Stomach smooth muscle (tissue), 2 donors: Measurements from ENCODE around the gene SLC35F1.
A peak's percentile ranks its signal among the peaks of the same experiment; 100 is the strongest.

Source experiments
- H3K27ac ChIP-seq: one replicate; pipeline ENCODE4 v1.7.0; 2013; ENCODE audit warnings: mild to moderate bottlenecking, low read length, inconsistent platforms
- H3K27me3 ChIP-seq, 2 donors: one replicate each; pipeline ENCODE4 v1.7.0; 2013; ENCODE audit warnings: low read length in 2 of 2; ENCODE audit not compliant: insufficient read depth in 2 of 2, control insufficient read depth in 1 of 2
- H3K36me3 ChIP-seq, 2 donors: one replicate each; pipeline ENCODE4 v1.7.0; 2013; ENCODE audit warnings: low read length in 2 of 2; ENCODE audit not compliant: control insufficient read depth in 2 of 2, insufficient read depth in 2 of 2
- H3K4me1 ChIP-seq: one replicate; pipeline ENCODE4 v1.7.0; 2013; ENCODE audit warnings: low read length; ENCODE audit not compliant: control insufficient read depth, insufficient read depth
- H3K4me3 ChIP-seq, 2 donors: one replicate each; pipeline ENCODE4 v1.7.0; 2013; ENCODE audit warnings: low read length in 2 of 2
- H3K9ac ChIP-seq, 2 donors: one replicate each; pipeline ENCODE4 v1.7.0; 2013; ENCODE audit warnings: low read length in 2 of 2, mild to moderate bottlenecking in 1 of 2
- H3K9me3 ChIP-seq, 2 donors: one replicate each; pipeline ENCODE4 v1.7.0; 2013; ENCODE audit warnings: low read length in 2 of 2; ENCODE audit not compliant: control insufficient read depth in 2 of 2
- donor health status: healthy.
- donor health status: Pancreatic carcinoma.

SLC35F1 gene

DNA sequence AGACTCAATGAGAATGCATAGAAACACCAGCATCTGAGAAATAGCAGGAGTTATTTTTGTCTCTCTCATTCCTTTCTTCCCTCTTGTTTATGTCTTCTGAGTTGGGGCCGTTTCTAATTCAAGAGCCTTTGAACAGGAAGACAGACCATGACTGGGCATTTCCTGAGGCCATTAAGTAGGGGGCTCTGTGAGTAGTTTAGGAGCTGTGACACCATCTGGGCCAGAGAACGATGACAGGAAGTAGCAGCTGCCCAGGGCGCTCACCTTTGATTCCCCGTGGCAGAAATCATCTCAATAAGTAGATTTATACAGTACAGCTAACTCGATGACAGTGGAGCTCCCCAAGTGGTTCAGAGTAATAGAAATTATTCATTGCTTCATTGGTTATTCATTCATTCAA is 342.6 kb downstream of the SLC35F1 start:
- Histone ChIP-seq H3K9ac (no peak overlapping the region), H3K27ac (no peak overlapping the region)

DNA sequence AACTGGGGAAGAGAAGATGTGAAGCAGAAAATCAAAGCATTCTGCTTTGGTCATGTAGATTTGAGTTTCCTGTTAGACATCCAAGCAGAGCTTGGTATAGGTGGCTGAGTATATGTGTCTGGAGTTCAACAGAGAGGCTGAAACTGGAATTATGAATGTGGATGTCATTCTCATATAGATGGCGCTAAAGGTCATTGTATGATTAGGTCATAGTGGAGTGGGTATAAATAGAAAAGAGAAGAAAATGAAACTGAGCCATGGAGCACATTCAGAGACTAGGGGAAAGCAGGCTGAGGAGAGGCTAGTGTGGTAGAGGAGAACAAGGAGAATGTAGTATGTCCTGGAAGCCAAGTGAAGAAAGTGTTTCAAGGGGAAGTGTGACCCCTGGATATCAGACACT is 345.4 kb downstream of the SLC35F1 start:
- peaks cover 0 to 4% of the 10 kb centered on the region in 2 donors for H3K9me3 ChIP-seq
- no peak overlapping the region for H3K4me3 ChIP-seq
- no peaks in the 10 kb centered on the region for H3K4me1 ChIP-seq
- no peaks in the 10 kb centered on the region for H3K27me3 ChIP-seq
- H3K27ac ChIP-seq, result no peak overlapping the region
- H3K36me3 ChIP-seq, result no peaks in the 10 kb centered on the region
- no peak overlapping the region for H3K9ac ChIP-seq

More for the DNA sequence above, 342.6 kb downstream of the SLC35F1 start:
- H3K4me1 ChIP-seq, result no peaks in the 10 kb centered on the region
- no peak overlapping the region for H3K4me3 ChIP-seq
- no peaks in the 10 kb centered on the region for H3K27me3 ChIP-seq
- H3K36me3 ChIP-seq, result no peaks in the 10 kb centered on the region
- H3K9me3 ChIP-seq, result peaks cover 4% of the 10 kb centered on the region in 2 donors

DNA sequence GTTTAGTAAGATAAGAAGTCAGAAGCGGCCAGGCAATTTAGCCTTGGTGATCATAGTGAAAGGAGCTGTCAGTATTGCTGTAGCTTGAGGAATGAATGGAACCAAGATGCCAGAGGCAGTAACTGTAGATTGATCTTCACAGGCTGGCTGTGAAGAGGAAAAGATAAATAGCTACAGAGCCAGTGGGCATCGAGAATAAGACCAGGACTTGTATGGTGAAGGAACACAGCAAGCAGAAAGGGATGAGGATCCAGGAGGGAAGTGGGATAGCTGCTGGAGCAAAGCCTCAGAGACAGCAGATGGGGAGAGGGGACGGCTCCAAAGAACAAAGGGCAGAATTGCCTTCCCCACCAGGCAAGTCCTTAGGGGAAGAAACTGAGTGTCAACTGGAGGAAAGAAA is 346.7 kb downstream of the SLC35F1 start:
- no peaks in the 10 kb centered on the region for H3K36me3 ChIP-seq
- H3K4me1 ChIP-seq, result no peaks in the 10 kb centered on the region
- no peaks in the 10 kb centered on the region for H3K27me3 ChIP-seq
- peaks cover 0 to 3% of the 10 kb centered on the region in 2 donors for H3K9me3 ChIP-seq
- no peak overlapping the region for H3K4me3 ChIP-seq
- no peak overlapping the region for H3K27ac ChIP-seq
- H3K9ac ChIP-seq, result no peak overlapping the region

DNA sequence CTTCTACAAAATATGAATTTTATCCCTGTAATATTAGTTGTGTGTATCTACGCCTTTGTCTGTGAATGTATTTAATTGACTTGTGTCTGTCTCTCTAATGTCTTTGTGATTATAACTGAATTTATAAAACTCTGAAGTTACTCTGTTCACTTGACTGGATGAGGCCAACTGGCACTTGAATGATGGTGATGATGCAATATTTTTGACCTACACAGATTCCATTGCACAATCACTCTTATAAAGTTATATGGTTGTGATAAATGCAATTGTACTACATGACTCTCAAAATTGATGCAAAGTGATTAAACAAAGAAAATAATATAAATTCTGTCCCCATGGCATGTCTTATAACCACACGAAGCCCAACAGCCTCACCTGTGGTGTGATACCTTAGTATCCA is 353.8 kb downstream of the SLC35F1 start:
- H3K36me3 ChIP-seq, result no peaks in the 10 kb centered on the region
- H3K4me3 ChIP-seq, result no peak overlapping the region
- no peaks in the 10 kb centered on the region for H3K9me3 ChIP-seq
- no peak overlapping the region for H3K27ac ChIP-seq
- H3K27me3 ChIP-seq, result no peaks in the 10 kb centered on the region
- no peak overlapping the region for H3K9ac ChIP-seq
- no peaks in the 10 kb centered on the region for H3K4me1 ChIP-seq

DNA sequence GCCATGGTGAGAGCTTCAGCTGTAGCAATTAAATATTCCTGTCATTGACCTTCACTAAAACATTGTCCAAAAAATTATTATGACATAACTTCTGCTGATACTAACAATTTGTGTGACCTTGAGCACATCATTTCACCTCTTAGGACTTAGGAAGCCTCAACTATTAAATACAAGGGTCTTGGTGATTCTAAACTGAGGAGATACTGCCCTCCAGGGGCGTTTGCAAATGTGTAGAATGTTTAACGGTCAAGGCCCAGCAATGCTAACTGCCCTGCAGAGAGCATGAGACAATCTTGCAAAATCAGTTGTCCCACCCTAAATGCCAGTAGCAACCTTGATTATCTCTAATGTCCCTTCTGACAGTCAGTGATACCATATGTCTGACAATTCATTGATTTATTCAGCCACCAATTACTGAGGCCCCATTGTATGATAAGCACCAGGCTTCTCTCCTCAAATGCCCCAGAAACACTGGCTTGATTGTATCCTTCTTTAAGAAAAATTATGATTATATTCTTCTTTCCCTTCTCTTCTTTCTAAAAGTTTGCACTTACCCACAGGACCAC is 356.9 kb downstream of the SLC35F1 start:
- Histone ChIP-seq H3K27ac (no peak overlapping the region), H3K4me3 (no peak overlapping the region), H3K27me3 (no peaks in the 10 kb centered on the region), H3K9me3 (no peaks in the 10 kb centered on the region), H3K4me1 (no peaks in the 10 kb centered on the region), H3K9ac (no peak overlapping the region), H3K36me3 (no peaks in the 10 kb centered on the region)

DNA sequence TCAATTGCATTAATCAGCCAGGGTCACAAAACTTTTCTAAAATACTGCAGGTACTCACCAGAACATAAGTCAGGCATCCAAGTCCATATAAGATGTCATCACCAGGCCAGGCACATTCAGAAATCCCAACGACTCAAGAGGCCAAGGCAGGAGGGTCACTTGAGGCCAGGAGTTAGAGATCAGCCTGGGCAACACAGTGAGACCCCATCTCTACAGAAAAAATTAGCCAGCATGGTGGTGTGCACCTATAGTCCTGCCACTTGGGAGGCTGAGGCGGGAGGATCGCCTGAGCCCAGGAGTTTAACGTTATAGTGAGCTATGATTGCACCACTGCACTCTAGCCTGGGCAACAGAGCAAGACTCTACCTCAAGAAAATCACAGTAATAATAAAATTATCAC is 362.6 kb downstream of the SLC35F1 start:
- H3K27ac ChIP-seq, result no peak overlapping the region

DNA sequence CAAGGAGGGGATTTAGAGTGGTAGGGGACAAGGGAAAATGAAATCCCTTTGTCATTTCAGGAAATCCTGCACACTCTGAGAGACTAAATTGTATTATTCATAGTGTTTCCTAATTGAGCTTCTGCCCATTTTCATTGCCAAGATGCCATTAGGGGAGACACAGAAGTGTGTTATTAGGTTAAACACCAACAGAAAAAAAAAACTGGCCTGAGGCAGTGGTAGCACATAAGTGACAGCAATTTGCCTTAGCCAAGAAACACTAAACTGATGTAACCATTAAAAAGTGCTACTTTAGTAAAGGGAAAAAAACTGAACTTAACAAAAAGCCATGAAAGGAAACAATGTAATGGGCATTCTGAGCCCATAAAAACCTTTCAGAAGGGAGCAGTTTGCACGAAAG is 370.6 kb downstream of the SLC35F1 start:
- no peaks in the 10 kb centered on the region for H3K27me3 ChIP-seq
- no peak overlapping the region for H3K9ac ChIP-seq
- H3K9me3 ChIP-seq, result no peaks in the 10 kb centered on the region
- H3K4me3 ChIP-seq, result no peak overlapping the region
- H3K27ac ChIP-seq, result no peak overlapping the region
- H3K4me1 ChIP-seq, result no peaks in the 10 kb centered on the region
- no peaks in the 10 kb centered on the region for H3K36me3 ChIP-seq

More for the DNA sequence above, 362.6 kb downstream of the SLC35F1 start:
- Histone ChIP-seq H3K9ac (no peak overlapping the region), H3K27me3 (no peaks in the 10 kb centered on the region), H3K4me1 (no peaks in the 10 kb centered on the region), H3K36me3 (no peaks in the 10 kb centered on the region), H3K9me3 (no peaks in the 10 kb centered on the region), H3K4me3 (no peak overlapping the region)

DNA sequence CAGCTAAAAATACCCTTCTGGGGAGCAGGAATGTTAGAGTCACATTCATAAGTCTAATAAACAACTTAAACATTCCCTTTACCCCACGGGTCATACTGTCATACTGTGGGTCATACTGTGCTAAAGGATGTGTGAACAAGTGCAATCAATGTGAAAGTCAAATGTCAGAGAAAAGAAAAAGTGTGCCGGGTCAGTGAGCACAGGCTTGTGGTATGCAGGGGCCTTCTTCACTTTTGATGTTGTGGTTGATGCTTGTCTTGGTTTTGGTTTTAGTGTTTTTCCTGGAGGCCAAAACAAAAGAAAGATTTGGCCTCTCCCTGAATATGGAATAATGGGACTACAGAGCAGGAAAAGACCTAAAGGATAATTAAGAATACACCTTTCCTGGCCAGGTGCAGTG is 373.1 kb downstream of the SLC35F1 start:
- Histone ChIP-seq H3K9me3 (no peaks in the 10 kb centered on the region), H3K4me3 (no peak overlapping the region)

DNA sequence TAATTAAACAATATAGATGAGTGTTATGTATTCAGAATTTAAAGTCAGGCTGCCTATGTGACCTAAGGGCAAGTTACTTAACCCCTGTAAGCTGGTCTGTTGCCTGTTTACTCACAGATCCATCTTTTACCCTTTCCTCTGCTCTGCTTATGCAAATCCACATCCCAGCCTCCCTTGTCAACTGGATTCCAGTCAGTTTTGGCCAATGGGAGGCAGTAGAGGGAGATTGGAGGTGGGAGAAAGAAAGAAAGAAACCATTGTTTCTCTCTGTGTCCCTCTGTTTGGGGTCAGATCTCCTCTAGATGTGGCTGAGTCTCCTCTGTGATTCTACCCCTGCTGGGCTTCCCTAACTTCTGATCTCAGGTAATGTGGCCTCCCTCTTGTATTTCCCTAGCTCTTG is 374.2 kb downstream of the SLC35F1 start:
- Histone ChIP-seq H3K36me3 (no peaks in the 10 kb centered on the region), H3K4me1 (peaks cover 10% of the 10 kb centered on the region), H3K27me3 (no peaks in the 10 kb centered on the region), H3K4me3 (no peak overlapping the region), H3K9ac (no peak overlapping the region), H3K9me3 (no peaks in the 10 kb centered on the region), H3K27ac (no peak overlapping the region)

More for the DNA sequence above, 373.1 kb downstream of the SLC35F1 start:
- no peaks in the 10 kb centered on the region for H3K27me3 ChIP-seq
- H3K36me3 ChIP-seq, result no peaks in the 10 kb centered on the region
- H3K4me1 ChIP-seq, result peaks cover 3% of the 10 kb centered on the region
- H3K27ac ChIP-seq, result no peak overlapping the region
- no peak overlapping the region for H3K9ac ChIP-seq

DNA sequence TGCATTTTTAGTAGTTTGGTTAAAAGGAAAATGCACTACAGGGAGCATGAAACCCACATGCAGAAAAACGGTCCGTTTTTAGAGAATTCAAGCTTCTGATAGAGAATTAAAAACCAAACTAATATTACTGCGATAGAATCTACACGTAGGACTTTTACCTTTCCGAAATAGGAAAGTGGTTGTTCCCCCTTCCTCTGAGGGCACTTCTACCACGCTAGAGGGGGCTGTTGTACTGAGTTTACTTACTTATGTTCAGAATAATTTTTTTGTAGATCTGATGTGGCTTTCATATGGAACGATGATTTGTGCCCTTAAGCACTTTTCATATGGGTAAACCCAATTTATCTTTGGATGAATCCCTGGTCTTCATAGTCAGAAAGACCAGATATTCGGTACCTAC is 376.7 kb downstream of the SLC35F1 start:
- peak overlapping the region; percentile 47 for H3K4me3 ChIP-seq
- peak overlapping the region in 1 of 2 donors; percentile 20 for H3K9ac ChIP-seq
- H3K27ac ChIP-seq, result no peak overlapping the region
- H3K4me1 ChIP-seq, result peaks cover 14% of the 10 kb centered on the region
- H3K27me3 ChIP-seq, result no peaks in the 10 kb centered on the region
- no peaks in the 10 kb centered on the region for H3K36me3 ChIP-seq
- H3K9me3 ChIP-seq, result no peaks in the 10 kb centered on the region

DNA sequence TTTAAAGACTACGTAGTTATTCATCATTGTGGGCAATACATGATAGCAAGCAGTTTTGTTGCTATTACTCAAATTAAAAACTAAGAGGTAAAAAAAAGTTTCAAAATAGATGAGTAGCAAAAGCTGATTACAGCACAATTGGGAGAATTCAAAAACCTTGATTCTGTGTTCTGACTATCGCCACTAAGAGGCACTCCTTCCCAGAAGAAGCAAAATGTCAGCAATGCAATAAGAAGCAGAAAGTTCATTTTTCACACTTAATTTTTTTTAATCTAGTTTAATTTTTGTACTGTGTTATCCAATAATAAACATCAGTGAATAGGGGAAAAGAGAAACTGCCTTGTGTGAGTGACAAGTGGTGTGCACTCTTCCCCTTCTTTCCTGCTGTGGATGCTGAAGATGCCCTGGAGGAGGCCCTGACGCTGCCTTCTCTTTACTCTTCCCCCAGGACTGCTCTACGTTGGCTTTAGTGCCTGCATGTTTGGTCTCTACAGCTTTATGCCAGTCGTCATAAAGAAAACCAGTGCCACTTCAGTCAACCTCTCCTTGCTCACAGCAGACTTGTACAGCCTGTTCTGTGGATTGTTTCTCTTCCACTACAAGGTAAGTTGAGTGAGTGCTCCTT is 377.8 kb downstream of the SLC35F1 start:
- no peaks in the 10 kb centered on the region for H3K27me3 ChIP-seq
- no peak overlapping the region for H3K27ac ChIP-seq
- no peak overlapping the region for H3K4me3 ChIP-seq
- peaks cover 16% of the 10 kb centered on the region for H3K4me1 ChIP-seq
- H3K9ac ChIP-seq, result no peak overlapping the region
- H3K9me3 ChIP-seq, result no peaks in the 10 kb centered on the region
- no peaks in the 10 kb centered on the region for H3K36me3 ChIP-seq
